PC-9 (cell line): Measurements from ENCODE around the gene CADM4. TPM values are rescaled to one million over a fixed set of nuclear protein-coding genes. Genes with fewer than 3 reads are reported as not detected.

Experiments
- BruUV-seq: library from RNA; stranded (reverse); fragments of 400-500 nt; replicated peaks from 2 replicates; lab custom pipeline; 2021; lab: Mats Ljungman, UMichigan
- CTCF ChIA-PET: fragments of 300-600 bp; sonication (Branson Sonifier 250); formaldehyde crosslinking; loops from one replicate; lab custom pipeline; 2022; ENCODE audit warnings: antibody characterized with exemption; lab: Charles Lee
- POLR2A ChIA-PET: fragments of 300-600 bp; sonication (Branson Sonifier 250); formaldehyde crosslinking; loops from one replicate; lab custom pipeline; 2022; ENCODE audit warnings: antibody characterized with exemption; ENCODE audit not compliant: unreplicated experiment; lab: Charles Lee
- DNase-seq, 2 experiments: peaks; one replicate each; pipeline versions ENCODE4 v3.0.0 to v3.0.0-alpha.2; 2015 to 2022; ENCODE audit warnings: mixed read lengths in 1 of 2
- H2AFZ ChIP-seq: fragments of 200-600 bp; sonication (generic); 2 replicates; pipeline ENCODE4 v1.8.1; 2017; ENCODE audit warnings: antibody characterized with exemption
- H3F3A ChIP-seq: fragments of 200-600 bp; sonication (generic); 2 replicates; pipeline ENCODE4 v1.8.1; 2017; ENCODE audit warnings: antibody characterized with exemption, mild to moderate bottlenecking, low read depth; ENCODE audit not compliant: insufficient read depth
- H3K27ac ChIP-seq: fragments of 200-600 bp; sonication (generic); 2 replicates; pipeline ENCODE4 v1.6.1; 2016; ENCODE audit warnings: mixed run types
- H3K27me3 ChIP-seq: fragments of 200-600 bp; sonication (generic); 2 replicates; pipeline ENCODE4 v1.6.1; 2016; ENCODE audit warnings: low read depth, mixed run types; ENCODE audit not compliant: insufficient read depth
- H3K36me3 ChIP-seq: fragments of 200-600 bp; sonication (generic); 2 replicates; pipeline ENCODE4 v1.6.1; 2016; ENCODE audit warnings: low read depth, mixed run types
- H3K4me1 ChIP-seq: fragments of 200-600 bp; sonication (generic); replicated peaks from 2 replicates; pipeline ENCODE4 v1.6.1; 2016; ENCODE audit warnings: mixed run types; ENCODE audit not compliant: insufficient read depth
- H3K4me2 ChIP-seq: fragments of 200-600 bp; sonication (generic); 2 replicates; pipeline ENCODE4 v1.6.1; 2017; ENCODE audit warnings: mixed run types
- H3K4me3 ChIP-seq: fragments of 200-600 bp; sonication (generic); 2 replicates; pipeline ENCODE4 v1.6.1; 2016; ENCODE audit warnings: mixed run types
- H3K79me2 ChIP-seq: fragments of 200-600 bp; sonication (generic); 2 replicates; pipeline ENCODE4 v1.6.1; 2017; ENCODE audit warnings: low read depth, mixed run types
- H3K9me2 ChIP-seq: fragments of 200-600 bp; sonication (generic); 2 replicates; pipeline ENCODE4 v1.8.1; 2017; ENCODE audit warnings: mild to moderate bottlenecking; ENCODE audit not compliant: insufficient read depth
- H3K9me3 ChIP-seq: fragments of 200-600 bp; sonication (generic); 2 replicates; pipeline ENCODE4 v1.8.1; 2016; ENCODE audit warnings: low read depth; ENCODE audit not compliant: insufficient read depth
- H4K20me1 ChIP-seq: fragments of 200-600 bp; sonication (generic); 2 replicates; pipeline ENCODE4 v1.8.1; 2017; ENCODE audit not compliant: insufficient read depth
- EZH2 ChIP-seq: fragments of 200-600 bp; sonication (generic); IDR thresholded peaks from 2 replicates; pipeline ENCODE4 v1.8.0; 2017; ENCODE audit warnings: antibody characterized with exemption, low read depth
- intact Hi-C: fragments of 100-400 bp; cut with micrococcal nuclease; formaldehyde crosslinking; loops from one replicate; pipeline ENCODE4 v1.10.0; 2022; ENCODE audit not compliant: unreplicated experiment
- total RNA-seq: library from RNA; stranded (reverse); gene quantifications from 2 replicates; pipeline ENCODE4 v1.2.3, GENCODE V29; 2021
- TF ChIP-seq, protein P1 (sequence below): fragments of 200-600 bp; sonication (generic); conservative IDR thresholded peaks from 2 replicates; pipeline ENCODE4 v1.6.1; 2017; ENCODE audit warnings: mixed run types, antibody characterized with exemption, mild to moderate bottlenecking, moderate library complexity

CADM4 gene
- total RNA-seq, 1 experiment from 2014 or later: 71.1 TPM

DNA sequence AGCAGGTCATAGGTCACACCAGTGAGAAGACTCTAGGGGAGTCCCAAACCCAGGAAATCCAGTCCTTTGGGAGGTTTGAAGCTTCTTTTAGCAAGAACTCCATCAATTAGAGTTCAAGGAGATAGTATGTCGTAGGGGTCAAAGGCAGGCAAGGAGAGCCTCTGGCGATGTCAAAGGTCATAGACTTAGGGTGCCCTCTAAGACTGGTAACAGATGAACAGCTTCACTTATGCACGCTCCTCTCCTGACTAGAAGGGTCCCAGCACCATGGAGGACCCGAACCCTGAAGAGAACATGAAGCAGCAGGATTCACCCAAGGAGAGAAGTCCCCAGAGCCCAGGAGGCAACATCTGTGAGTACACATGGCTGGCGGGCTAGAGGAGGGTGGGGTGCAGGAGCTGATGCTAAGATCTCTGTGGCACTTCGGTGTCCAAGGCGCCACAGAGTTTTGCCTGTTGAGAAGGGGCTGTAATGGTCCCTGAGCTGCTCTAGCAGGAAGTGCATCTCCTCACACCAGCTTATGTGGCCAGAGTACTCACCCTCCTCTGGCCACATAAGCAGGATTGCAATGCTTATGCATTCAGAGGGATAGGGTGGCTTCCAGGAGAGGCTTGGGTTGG is 42.7 kb downstream of the CADM4 start:
- intact Hi-C loops: loop anchor here (1.0 to 10.0 kb wide), 5 partner anchors 22 to 188 kb away; partner anchors contain the start of genes PINLYP, XRCC1 and ZNF428

DNA sequence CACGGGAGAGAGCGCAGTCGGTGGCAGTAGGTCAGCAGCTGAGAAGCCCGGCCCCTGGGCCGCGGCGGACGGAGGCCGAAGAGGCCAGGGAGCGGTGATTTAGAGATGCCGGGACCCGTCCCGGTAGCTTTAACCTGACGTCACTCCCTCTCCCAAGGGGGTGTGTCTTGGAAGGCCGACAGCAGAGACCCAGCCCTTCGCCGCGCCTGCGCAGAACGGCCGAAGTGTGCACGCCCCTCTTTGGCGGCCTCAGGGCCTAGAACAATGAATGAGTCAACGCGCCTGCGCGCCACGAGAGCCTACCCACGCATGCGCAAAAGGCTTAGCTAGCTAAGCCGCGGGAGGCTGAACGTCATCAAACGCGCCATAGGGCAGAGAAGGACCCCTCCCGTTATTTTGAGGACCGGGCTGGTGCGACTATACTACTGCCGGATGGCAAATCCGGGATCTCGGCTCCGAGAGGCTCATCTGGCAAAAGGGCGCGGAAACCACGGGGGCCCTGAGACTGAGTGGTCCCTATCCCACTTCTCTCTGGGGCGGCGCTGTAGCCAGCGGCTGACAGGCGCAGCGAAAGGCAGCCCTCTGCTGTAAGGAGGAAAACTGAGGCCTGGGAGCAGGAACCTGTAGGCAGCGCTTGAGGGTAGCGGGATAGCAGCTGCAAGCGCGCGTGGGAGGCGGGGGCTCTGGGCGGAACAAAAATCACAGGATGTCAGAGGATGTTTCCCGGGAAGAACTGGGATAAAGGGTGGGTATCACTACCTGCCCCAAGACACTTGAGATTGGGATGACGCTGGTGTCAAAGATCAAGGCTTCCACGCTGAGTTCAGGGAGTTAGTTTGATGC is 43.4 kb downstream of the CADM4 start, which contains the start of the genes IRGQ and ZNF576:
TSS of gene IRGQ (minus strand) at position 136 of the 843 bp plus-strand sequence. CDS start 796 bp downstream, outside the sequence.
TSS of gene ZNF576 (plus strand) at position 597 of the 843 bp plus-strand sequence. CDS start 514 bp downstream, outside the sequence.
- Histone ChIP-seq H3K79me2 (peaks cover 48% of the 10 kb centered on the region), H3K9me2 (no peaks in the 10 kb centered on the region)
- CTCF ChIA-PET: interaction anchor here (0.6 to 1.5 kb wide), 5 partner anchors 22 to 140 kb away, joined by 3 to 5 read pairs (median 4); partner anchors contain the start of gene PLAUR

More for the DNA sequence above, 42.7 kb downstream of the CADM4 start:
- H3K36me3 ChIP-seq: 0 out of 2 replicates have a peak, but pooled peaks cover 7% of the 10 kb centered on the region
- ChIA-PET CTCF (interaction anchor here (1.2 to 1.5 kb wide), 2 partner anchors 39 to 78 kb away, joined by 3 to 4 read pairs; no protein-coding TSS in a partner anchor), POLR2A (interaction anchor here (0.7 kb wide), 1 partner anchor 20 kb away, joined by 6 read pairs; no protein-coding TSS in a partner anchor)
- peak in 1 of 2 experiments; percentile 9 for DNase-seq
- peaks cover 12% of the 10 kb centered on the region; the same call in 1 of the 2 replicates for H3F3A ChIP-seq
- H3K4me1 ChIP-seq: peaks cover 15% of the 10 kb centered on the region
- H4K20me1 ChIP-seq: peaks cover 10% of the 10 kb centered on the region
- peaks cover 48% of the 10 kb centered on the region for H3K79me2 ChIP-seq
- peak overlapping the region; percentile 92 for H3K4me3 ChIP-seq
- TSS peak; percentile 19 for BruUV-seq
- TF ChIP-seq, protein P1, sequence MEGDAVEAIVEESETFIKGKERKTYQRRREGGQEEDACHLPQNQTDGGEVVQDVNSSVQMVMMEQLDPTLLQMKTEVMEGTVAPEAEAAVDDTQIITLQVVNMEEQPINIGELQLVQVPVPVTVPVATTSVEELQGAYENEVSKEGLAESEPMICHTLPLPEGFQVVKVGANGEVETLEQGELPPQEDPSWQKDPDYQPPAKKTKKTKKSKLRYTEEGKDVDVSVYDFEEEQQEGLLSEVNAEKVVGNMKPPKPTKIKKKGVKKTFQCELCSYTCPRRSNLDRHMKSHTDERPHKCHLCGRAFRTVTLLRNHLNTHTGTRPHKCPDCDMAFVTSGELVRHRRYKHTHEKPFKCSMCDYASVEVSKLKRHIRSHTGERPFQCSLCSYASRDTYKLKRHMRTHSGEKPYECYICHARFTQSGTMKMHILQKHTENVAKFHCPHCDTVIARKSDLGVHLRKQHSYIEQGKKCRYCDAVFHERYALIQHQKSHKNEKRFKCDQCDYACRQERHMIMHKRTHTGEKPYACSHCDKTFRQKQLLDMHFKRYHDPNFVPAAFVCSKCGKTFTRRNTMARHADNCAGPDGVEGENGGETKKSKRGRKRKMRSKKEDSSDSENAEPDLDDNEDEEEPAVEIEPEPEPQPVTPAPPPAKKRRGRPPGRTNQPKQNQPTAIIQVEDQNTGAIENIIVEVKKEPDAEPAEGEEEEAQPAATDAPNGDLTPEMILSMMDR: no peak
- TF ChIP-seq EZH2: no peak
- peak overlapping the region; percentile 97 for H3K4me2 ChIP-seq
- H3K9me3 ChIP-seq: no peaks in the 10 kb centered on the region
- no peaks in the 10 kb centered on the region for H3K9me2 ChIP-seq
- peak overlapping the region; percentile 83 for H3K27ac ChIP-seq
- H2AFZ ChIP-seq: peak overlapping the region; percentile 88
- no peaks in the 10 kb centered on the region for H3K27me3 ChIP-seq

More for the DNA sequence above, 43.4 kb downstream of the CADM4 start, which contains the start of the genes IRGQ and ZNF576:
- peak within 1 kb of the TSS; percentile 88 for H2AFZ ChIP-seq
- H3K27ac ChIP-seq: peak within 1 kb of the TSS; percentile 83
- H3K9me3 ChIP-seq: no peaks in the 10 kb centered on the region
- peaks cover 10% of the 10 kb centered on the region for H4K20me1 ChIP-seq
- BruUV-seq: no TSS peak
- 0 out of 2 replicates have a peak, but pooled peaks cover 7% of the 10 kb centered on the region for H3K36me3 ChIP-seq
- DNase-seq: peak; percentile 96 to 100
- peak within 1 kb of the TSS; percentile 98 for H3K4me2 ChIP-seq
- peak within 1 kb of the TSS; percentile 94 for H3K4me3 ChIP-seq
- TF ChIP-seq, protein P1: no peak
- no peak for TF ChIP-seq EZH2
- no peaks in the 10 kb centered on the region for H3K27me3 ChIP-seq
- intact Hi-C loops: loop anchor here (1.0 to 10.0 kb wide), 6 partner anchors 21 to 213 kb away; partner anchors contain the start of genes PINLYP, XRCC1 and ZNF428
- H3K4me1 ChIP-seq: peaks cover 15% of the 10 kb centered on the region
- peaks cover 12% of the 10 kb centered on the region; the same call in 1 of the 2 replicates for H3F3A ChIP-seq
- POLR2A ChIA-PET: interaction anchor here (0.5 to 1.2 kb wide), 9 partner anchors 9 to 1367 kb away, joined by 4 to 15 read pairs (median 5); partner anchors contain the start of gene ZNF283
